ENCODE data around the gene SLIT1.

The SLIT1 gene

GRCh38 chr10:97066877-97067555 is 118.7 kb downstream of the SLIT1 start:
- no peak overlapping the region for H3K4me3 ChIP-seq (ENCODE audit: low read length)
- no peak for DNase-seq (ENCODE audit: low read depth)
- TF ChIP-seq CTCF (conservative IDR thresholded peaks at IDR 0.05; ENCODE audit: low read length), result no peak

DNA sequence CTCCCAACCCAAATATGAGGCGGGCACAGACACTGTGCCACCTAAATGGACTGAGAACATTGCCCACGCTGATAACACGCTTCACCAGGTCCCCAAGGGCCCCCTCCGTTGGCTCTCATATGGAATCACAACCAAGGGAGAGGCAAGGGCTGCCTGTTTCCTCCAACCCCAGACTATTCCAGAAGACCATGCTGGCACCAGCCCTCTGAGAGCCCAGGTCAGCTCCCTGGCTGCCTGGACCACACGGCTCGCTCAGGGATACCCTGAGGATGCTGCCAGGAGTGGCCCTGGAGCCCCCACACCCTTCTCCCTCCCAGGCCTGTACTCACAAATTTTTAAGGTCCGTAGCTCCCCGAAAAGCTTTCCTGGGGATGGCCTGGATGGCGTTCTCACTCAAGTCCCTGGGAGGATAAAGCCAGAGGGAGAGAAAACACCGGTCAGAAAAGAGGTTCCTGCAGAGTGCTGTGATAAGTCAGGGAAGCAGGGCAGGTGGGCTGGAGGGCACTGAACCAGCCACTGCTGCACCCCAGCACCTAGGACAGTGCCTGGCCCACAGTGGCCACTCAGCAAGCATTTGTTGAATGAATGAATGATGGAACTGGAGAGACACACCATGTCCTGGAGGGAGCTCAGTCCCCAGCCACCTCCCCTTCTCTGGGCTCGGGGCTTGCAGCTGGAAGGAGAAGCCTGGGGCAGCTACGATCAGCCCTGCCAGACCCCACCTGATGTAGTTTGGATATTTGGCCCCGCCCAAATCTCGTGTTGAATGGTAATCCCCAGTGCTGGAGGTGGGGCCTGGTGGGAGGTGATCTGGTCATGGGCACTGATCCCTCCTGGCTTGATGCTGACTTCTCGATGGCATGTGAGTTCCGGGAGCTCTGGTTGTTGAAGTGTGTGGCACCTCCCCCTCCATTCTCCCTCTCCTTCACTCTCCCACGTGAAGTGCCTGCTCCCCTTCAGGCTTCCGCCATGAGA is 119.8 kb downstream of the SLIT1 start:
- DNase-seq (ENCODE audit: low read depth), result no peak
- no peak overlapping the region for H3K4me3 ChIP-seq (ENCODE audit: low read length)
- TF ChIP-seq CTCF (conservative IDR thresholded peaks at IDR 0.05; ENCODE audit: low read length), result no peak

DNA sequence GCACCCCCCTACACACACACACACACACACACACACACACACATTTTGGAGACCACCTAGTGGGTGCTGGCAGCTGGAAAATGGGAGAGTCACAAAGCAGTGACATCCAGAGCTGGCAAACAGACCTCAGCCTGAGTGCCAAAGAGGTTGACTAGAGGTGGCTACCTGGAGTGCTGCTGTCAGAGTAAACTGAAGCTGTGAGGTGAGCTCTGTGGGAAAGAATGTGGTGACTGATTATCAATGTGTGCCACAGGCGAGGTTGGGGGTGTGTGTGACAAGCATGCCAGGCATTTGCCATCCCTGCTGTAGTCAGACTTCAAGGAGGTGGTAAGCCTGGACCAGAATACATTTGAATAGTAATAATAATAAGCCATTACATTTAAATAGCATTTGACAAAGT is 120.6 kb downstream of the SLIT1 start:
- no peak for DNase-seq (ENCODE audit: low read depth)
- H3K4me3 ChIP-seq (ENCODE audit: low read length), result no peak overlapping the region
- no peak for TF ChIP-seq CTCF (conservative IDR thresholded peaks at IDR 0.05; ENCODE audit: low read length)

DNA sequence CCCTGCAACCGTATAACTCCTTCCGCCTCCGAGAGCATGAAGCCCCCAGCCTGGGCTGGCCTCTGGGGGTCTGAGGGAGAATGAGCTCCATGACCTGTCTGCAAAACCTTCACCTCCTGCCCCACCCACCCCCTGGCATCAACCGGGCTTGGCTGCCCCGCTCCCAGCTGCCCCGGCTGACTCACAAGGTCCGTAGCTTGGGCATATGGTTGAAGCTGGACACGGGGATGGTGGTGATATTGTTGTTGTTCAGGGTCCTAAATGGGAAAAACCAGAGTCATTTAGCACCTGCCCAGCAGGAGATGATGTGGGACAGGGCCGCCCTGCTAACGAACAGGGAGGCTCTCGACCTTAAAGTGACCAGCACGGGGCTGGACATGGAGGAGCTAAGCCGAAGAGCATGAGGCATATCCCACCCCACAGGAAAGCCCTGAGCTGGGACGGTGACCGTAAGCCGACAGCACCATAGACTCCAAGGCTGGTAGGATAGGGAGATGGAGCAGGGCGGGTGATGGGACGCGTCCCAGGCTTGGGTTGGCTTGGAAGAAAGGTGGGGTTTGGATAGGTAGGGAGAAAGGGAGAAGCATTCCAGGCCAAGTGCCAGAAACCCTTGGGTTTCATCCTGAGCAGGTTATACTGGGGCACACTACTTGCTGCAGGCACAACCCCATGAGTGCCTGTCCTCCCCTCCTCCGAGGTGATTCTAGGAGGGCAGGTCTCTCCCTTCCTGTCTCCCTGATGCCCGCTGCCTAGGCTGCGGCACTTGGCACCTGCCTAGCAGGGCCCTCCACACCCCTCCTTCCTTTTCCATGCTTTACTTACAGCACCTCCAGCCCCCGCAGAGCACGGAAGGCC is 121.5 kb downstream of the SLIT1 start:
- DNase-seq (ENCODE audit: low read depth), result no peak
- no peak overlapping the region for H3K4me3 ChIP-seq (ENCODE audit: low read length)
- no peak for TF ChIP-seq CTCF (conservative IDR thresholded peaks at IDR 0.05; ENCODE audit: low read length)

GRCh38 chr10:97063271-97063982 is 122.3 kb downstream of the SLIT1 start:
- DNase-seq (ENCODE audit: low read depth), result no peak
- no peak overlapping the region for H3K4me3 ChIP-seq (ENCODE audit: low read length)
- no peak for TF ChIP-seq CTCF (conservative IDR thresholded peaks at IDR 0.05; ENCODE audit: low read length)

DNA sequence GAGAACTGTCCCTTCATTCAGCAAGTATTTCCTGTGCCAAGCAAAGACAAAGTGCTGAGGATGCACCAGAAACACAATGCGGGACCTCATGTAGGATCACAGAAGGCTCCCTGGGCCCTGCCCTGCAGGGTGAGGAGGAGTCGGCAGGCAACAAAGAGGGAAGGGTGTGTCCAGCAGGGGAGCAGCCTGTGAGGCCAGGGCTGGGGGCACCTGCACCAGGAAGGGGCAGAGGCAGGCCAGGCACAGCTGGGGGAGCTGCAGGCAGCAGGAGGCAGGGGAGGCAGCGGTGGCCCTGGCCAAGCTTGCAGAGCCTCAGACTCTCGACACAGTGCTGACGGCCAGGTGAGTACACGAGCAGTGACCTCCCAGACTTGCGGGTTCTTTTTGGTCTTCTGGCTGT is 123.3 kb downstream of the SLIT1 start:
- no peak for TF ChIP-seq CTCF (conservative IDR thresholded peaks at IDR 0.05; ENCODE audit: low read length)
- H3K4me3 ChIP-seq (ENCODE audit: low read length), result no peak overlapping the region
- DNase-seq (ENCODE audit: low read depth), result no peak
